NCI-H1048 (cell line): ENCODE results near the gene HOXD4.

Experiments used
- DNase-seq: peaks from one replicate; lab custom pipeline; 2025; lab: John Stamatoyannopoulos, UW

The HOXD4 gene

DNA sequence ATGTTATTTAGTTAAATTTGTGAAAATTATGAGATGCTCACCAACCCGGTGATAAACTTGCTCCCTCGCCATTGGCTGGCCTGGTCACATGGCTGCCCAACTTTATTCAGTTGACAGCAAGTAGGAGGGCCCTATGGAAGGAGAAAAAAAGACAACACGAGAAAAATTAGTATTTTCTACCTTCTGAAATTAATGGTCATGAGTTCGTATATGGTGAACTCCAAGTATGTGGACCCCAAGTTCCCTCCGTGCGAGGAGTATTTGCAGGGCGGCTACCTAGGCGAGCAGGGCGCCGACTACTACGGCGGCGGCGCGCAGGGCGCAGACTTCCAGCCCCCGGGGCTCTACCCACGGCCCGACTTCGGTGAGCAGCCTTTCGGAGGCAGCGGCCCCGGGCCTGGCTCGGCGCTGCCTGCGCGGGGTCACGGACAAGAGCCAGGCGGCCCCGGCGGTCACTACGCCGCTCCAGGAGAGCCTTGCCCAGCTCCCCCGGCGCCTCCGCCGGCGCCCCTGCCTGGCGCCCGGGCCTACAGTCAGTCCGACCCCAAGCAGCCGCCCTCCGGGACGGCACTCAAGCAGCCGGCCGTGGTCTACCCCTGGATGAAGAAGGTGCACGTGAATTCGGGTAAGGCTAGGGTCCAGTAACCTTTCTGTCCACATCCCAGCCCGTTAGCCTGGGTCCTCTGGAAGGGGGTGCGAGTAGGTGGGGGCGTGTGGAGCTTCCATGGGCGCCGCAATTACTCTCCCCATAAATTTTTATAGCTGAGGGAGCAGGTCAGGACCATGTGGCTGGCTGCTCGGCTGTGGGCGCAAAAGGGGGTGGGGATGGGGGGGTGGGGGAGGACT lies at the start of gene HOXD4:
Gene HOXD4, plus strand, starts transcription at position 109 of the 846 bp plus-strand sequence. Its CDS starts 84 bp downstream, at position 193.
- DNase-seq, result no peak

DNA sequence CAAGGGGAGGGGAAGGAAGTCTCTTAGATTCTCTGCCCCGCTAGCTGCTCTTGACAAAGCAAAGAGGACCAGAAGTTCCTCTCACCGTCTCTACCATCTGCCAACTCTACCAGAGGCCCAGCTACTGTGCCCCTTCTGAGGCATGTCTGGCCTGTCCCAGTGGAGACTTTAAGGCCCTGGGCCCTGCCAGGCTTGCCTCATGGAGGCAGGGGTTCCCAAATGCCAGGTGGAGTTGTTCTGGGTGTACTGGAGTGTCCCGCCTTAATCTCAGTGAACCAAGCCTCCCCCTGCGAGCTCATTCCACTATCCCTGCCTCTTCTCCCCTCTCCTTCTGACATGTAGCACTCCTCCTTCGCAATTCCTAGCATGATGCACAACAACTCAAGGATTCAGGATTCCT lies 49.5 kb upstream of the HOXD4 start:
- DNase-seq, result no peak

DNA sequence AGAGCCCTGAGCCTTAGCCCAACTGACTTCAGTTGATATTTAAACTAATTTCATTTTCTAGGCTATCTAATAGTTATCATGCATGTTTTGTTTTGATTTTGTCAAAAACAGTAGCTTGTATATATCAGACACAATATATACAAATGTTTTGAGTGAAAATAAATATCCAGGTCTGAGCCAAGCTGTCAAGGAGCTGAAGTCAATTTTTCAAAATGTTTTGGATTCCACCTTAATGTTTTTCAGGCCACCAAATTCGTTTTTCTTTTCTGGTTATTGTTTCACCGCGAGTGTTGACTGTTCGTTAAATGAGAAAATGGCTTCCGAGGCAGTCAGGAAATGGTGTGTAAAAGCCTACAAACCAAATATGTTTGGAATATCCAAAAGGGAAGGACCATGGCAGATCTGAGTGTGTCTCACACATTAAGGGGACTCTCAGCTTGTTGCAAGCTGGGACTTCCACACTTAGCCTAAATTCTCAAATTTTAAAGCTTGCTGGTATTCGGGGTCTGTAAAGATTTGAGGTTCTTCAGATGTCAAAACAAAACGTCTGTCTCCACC lies 49.0 kb upstream of the HOXD4 start:
- no peak for DNase-seq

DNA sequence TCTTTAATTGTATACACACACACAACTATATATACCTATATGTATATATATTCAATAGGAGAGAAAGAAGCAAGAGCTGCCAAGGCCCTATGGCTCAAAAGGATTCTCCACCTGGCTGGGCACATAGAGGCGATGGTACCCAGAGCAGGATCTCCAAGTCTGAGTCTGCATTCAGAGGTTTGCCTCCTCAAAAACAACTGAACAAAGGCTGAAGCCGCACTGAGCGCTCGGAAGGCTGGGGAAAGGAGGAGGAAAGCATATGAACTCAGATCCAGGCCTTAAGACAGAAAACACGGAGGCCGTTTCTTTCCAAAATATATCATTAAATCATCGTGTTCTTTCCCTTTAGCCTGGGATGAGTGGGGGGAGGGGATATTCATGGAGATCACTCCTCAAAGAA lies 48.2 kb upstream of the HOXD4 start:
- no peak for DNase-seq

DNA sequence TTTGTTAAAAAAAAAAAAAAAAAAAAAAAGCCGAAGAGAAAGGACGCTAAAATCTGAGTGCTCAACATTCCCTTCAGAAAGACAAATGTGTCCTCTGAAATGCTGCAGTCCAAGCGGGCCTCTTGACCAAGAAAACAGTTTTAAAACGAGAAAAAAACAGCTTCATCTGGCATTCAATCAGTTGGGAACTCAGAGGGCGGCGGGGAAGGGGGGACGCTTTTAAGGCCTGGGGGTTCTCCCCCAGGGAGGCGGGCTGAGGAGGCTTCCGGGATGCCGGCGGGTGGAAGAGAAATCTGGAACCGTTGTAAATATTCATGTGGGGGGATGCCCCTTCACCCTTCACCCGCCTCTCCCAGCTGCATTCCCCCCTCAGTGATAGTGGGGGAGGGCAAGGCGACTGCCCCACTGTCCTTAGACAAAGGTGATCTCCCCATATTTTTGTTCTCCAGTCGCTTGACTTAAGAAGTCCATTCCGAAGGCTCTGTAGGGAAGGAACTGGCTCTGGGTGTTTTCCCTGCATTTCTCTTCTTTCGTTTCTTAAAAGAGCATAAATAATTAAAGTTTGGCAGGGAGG lies 47.5 kb upstream of the HOXD4 start:
- no peak for DNase-seq

DNA sequence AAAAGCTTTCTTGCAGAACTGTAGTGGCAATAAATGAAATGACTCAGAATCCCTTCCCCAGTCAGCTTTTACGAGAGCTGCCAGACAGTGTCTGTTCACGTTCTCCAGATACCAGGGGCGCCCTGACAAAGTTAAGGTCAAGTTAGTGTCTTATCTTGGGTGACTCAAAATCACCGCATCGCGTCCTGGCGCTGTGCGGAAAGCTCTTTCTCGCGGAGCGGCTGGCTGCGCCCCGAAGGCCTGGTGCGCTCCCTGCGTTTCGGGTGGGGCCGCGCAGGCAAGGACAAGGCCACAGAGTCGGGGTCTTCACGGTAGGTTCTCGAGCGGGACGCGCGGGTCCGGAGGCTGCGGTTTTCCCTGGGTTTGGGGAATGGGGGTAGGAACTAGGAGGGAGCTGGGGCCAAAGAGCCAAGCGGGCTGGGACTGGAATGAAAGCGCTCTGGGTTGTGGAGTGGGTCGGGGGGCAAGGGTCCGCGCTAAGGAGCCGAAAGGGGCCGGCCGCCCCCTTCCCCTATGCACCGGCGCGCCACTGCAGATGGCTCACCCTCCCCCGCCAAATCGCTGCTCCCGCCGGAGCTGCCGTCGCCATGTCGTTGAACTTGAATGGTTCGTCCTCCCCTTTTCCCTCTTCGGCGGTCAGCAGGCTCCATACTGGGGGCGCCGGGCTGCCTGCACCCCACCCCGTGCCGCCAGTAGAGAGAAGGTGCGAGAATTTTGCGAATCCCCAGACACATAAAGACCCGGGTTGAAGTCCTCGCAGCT lies 46.9 kb upstream of the HOXD4 start:
- no peak for DNase-seq

DNA sequence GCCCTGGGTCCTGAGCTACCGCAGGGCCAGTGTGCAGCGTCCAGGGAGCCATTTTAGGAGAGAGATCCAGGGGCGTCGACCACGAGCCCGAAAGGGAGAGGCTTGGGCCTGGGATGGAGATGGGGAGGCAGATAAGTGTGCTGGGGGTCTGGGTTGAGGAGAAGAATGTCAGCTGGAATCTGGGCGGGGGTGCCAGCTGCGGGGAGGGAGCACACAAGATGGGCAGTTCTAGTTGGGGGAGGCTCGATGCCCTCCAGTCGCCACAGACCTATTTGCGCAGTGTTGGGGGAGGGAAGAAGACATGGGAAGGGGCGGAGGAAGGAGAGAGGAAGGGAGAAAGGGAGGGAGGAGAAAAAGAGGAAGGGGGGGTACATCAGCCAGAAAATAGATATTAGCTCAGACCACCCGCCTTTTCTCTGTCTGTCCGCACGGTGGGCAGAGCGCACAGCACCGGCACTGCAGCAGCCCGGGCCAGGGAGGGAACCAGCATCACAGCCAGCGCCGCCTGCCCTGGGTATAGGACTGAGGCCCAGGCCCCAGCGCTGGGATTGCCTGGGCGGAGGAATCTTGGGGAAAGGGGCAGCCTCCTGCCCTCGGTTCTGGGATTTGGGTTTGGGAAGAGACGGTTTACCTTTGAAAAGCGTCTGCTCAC lies 46.1 kb upstream of the HOXD4 start:
- DNase-seq, result no peak

DNA sequence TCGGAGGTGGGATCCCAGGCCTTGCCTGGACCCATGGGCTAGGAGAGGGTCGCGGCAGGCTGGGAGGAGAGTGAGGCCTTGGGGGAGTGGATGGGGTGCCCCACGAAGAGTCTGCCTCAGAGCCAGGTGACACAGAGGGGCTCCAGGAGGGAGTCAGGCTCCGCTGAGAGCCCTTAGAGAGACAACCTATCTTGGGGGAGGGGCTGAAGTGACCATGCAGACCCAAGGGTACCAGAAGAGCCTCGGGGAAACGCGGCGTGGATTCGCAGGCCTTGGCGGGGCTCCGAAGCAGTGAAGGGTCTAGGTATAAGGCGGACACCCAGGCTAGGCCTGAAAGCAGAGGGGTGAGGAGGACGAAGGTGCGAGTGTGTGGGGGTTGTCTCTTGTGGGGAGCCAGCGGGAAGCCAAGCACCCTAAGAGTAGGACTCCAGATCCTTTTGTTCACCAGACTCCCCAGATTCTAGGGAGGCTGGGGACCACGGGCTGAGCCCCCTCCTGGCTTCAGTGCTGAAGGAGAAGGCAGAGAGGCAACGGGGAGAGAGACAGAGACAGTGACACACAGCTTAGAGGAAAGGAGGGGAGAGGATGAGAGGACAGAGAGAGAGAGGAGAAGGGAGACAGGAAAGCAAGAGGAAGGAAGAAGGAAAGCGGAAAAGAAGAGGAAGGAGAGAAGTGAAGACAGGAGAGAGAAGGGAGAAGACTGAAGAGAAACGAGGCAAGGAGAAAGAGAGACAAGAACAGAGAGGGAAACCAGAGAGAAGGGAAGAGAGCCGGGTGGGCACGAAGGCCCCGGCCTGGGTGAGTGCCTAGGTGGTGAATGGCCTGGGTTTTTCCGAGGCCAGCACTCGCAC lies 45.4 kb upstream of the HOXD4 start:
- DNase-seq, result no peak

DNA sequence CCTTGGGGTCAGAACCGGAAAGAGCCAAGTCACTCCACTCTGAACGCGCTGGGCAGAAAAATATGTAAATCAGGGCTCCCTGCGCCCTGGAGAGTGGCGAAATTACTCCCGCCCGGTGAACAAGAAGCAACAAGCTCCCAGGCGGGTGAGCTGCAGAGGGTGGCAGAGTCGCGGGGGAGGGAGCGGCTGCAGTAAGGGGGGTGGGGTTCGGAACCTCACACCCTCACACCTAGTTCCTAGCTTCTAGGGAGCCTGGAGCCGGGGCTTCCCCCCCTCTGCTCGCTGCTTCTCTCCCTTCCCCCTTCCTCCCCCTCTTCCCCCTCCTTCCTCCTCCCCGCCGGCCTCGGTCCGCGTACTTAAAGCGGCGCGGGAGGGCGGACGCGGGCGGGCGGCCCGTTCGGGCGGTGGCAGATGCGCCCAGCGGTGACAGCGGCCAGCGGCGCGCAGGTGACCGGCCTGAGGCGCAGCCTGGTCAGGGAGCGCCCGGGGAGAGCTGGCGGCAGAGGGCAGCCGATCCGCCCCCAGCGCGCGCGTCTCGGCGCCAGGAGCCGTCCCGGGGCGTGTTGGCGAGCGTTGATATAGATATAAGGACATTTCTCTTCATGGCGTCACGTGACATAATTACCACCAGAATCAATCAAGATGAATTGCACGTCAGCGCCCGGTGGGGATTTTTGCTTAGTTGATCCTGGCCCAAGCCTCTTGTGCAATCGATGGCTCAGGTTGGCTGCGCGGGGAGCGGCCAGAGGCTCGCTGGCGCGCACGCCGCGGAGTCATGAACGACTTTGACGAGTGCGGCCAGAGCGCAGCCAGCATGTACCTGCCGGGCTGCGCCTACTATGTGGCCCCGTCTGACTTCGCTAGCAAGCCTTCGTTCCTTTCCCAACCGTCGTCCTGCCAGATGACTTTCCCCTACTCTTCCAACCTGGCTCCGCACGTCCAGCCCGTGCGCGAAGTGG lies 44.5 kb upstream of the HOXD4 start, which contains the start of gene HOXD11:
Gene HOXD11, plus strand, starts transcription at position 700 of the 959 bp plus-strand sequence. Its CDS starts 76 bp downstream, at position 776.
- peak; percentile 59 for DNase-seq

DNA sequence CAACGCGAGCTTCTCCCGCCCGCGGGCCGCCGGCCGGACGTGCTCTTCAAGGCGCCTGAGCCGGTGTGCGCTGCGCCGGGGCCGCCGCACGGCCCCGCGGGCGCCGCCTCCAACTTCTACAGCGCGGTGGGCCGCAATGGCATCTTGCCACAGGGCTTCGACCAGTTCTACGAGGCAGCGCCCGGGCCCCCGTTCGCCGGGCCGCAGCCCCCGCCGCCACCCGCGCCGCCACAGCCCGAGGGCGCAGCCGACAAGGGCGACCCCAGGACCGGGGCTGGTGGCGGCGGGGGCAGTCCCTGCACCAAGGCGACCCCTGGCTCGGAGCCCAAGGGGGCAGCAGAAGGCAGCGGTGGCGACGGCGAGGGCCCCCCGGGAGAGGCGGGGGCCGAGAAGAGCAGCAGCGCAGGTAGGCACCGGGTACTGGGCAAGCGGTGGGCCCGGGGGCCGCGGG lies 43.6 kb upstream of the HOXD4 start:
- DNase-seq, result no peak

DNA sequence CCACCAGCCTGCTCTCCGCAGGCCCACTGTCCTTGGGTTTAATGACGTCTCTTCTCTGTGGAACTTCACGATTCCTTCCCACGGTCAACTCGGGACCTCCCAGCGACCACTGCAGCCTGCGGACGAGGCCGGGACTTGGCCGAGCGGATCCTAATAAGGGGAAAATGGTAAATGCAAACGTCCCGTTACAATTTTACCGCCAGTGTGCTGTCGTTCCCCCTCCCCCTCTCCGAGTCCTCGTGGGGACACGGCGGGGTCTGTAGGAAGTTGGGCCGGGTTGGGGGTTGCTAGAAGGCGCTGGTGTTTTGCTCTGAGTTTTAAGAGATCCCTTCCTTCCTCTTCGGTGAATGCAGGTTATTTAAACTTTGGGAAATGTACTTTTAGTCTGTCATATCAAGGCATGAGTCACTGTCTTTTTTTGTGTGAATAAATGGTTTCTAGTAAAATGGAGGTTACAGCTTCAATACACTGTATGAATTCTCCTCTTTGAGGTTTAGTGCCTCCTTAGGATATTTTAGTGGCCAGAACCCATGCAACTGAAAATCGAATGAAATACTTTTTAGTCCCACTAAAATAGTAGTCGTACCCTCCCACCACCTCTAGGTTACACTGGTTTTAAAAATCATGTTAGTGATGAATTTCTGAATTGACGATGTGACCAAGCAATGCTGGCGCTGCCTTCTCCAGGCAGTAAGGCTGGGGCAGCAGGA lies 42.0 kb upstream of the HOXD4 start:
- DNase-seq, result no peak

DNA sequence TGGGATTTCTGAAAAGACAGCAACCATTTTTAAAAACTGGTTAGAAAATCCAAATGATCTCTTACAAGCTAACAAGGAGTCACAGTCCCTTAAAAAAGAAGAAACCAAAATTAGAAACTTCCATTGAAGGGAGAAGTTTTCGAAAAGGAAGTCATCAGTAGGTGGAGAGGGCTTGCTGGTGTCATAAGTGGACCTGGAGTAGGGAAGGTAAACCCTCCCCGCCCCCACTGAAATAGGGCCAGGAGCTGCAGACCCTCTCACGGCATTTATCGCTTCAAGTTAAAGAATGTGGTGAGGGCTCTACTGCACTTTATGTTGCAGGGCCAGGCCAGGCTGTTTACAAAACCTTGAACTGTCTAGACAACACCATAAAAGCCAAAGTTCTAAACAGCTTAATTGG lies 41.4 kb upstream of the HOXD4 start:
- no peak for DNase-seq

DNA sequence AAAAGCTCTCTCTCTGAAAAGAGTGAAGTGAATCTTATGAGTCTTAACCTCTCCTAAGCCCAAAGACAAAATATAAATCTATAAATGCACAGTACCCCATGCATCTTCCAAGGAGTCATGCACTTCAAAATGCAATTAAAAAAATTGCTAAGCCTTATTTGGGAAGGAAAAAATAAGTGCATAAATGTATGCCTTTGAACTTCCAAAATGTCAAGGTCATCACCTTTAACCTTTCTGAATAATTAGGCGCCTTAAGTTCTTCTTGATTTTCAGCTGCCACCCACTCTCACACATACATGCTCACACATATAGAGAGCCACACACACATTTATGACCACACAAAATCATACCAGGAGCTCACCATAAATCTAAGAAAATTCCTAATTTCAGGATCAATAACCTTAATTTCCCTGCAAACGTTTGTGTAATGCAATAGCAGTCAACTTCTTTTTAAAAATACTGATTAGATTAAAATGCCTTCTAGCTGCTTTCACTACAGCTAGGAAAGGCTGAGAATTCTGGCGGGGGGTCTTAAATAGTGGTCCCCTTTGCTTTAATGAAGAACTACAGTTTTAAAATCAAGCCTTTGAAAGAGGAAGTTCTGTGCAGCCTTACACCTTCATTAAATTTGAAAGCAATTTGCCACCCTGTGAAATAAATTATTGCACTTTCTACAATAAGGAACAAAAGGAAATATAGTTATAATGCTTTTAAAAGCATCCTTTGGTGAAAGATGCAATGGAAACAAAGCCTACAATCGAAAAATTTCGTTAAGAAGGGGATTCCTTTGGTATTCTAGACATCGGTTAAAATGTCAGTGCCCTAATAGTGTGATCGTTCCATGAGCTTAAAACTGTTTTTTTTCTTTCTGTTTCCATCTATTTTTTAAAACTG lies 40.7 kb upstream of the HOXD4 start:
- no peak for DNase-seq

DNA sequence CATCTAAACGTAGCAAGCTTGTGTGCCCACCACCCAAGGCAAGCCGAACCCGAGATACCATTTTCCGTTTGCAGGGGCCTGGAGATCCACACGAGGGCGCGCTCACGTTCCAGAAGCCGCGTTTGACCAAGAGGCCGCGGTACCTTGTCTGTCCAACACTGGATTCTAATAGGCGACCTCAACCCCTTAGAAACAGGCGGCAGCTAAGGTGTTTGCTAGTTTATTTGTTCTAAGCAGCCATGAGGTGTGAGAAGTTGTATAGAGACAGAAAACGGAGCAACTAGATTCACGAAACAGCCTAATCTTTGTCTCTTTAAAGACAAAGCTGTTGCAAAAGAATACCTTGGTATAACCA lies 40.1 kb upstream of the HOXD4 start:
- DNase-seq, result no peak

DNA sequence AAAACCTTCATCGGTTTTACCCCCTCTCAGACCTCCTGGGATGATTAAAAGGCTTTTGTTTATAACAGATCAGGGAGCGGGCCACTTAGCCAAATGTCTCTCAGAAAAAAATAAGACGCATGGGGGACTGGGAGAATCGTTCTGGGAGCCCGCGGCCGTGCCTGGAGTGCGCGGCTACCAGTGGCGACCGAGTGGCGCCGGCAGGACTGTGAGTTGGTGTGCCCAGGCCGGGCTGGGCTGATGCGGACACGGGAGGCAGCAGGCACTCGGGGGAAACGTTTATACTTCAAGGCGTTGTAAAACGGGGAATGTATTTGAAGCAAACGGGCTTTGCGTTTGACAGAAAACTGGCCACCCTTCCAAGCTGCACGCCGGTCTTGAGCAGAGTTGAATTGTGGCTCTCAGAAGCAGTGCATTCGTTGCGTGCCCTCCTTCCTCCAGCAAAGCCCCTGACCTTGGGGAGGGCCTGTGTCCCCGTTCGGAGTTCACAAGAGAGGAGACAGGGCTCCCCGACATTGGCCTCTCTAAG lies 39.4 kb upstream of the HOXD4 start:
- no peak for DNase-seq

DNA sequence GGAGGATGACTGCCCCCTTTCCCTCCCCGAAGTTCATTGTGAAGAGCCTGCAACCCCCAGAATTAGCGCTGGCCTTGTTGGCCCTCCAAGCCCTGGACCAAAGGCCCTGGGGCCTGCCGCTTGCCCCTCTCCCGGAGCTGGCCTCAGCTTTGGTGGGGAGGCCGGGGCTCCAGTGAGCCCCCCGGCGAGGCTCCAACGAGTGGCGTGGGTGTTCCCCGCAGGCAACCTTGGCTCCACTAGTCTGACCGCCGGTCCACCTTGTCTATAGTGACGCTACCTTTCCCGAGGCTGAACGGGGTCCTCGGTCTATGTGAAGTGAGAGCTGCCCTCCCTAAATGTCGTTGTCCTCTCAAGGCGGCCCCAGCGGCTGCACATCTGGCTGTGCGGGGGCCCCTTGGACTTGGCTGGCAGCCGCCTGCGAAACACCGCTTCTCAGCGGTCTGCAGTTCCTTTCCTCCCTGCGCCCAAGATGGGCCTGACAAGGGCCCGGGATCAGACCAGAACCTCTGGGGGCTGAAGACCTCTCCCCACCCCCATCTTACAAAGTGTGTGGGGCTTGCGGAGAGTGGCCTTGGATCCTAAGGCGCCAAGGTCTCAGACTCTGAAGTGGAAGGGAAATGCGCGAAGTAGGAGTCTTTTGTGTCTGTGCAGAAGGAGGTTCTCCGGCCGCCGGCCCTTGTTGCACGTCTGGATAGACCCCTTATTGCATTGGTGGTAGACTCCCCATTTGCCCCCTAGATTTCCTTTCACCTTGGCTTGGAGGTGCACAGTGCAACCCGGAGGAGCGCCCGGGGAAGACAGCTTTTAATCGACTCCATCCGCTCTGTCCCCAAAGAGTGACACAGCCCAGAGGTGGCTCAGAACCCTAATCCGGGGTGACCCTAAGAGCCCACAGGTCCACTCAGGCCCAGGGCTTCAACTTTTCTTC lies 38.7 kb upstream of the HOXD4 start:
- DNase-seq, result no peak
